Measurements from ENCODE around the gene RAB8A. TPM values are rescaled to one million over a fixed set of nuclear protein-coding genes. Genes with fewer than 3 reads are reported as not detected.

The RAB8A gene
- total and polyA plus RNA-seq, 10 donors = 31.5 to 104 (median 81.7) TPM

GRCh38 chr19:16077984-16078758 is 33.5 kb upstream of the RAB8A start:
- TF ChIP-seq POLR2A (IDR thresholded peaks at IDR 0.05) = no peak
- TF ChIP-seq POLR2AphosphoS5 (IDR thresholded peaks at IDR 0.05) = no peak
- no peak for TF ChIP-seq CTCF (IDR thresholded peaks at IDR 0.05 in 8 of 11, conservative IDR thresholded peaks at IDR 0.05 in 3 of 11)
- H3K36me3 ChIP-seq = peaks cover 0 to 39% (median 22%) of the 10 kb centered on the region in 6 donors
- H3K27me3 ChIP-seq (replicated peaks in 1 of 7) = no peaks in the 10 kb centered on the region
- 17 to 32% (median 25%) methylated on average over 16 of the region's 16 CpGs for WGBS, 5 donors
- H3K4me1 ChIP-seq = peaks cover 43 to 92% (median 79%) of the 10 kb centered on the region in 6 donors
- peak overlapping the region; percentile 64 to 92 (median 86) for H3K4me3 ChIP-seq
- H3K27ac ChIP-seq = peak overlapping the region; percentile 95 to 100 (median 98)
- peak; percentile 64 for DNase-seq
- no peaks in the 10 kb centered on the region for H3K9me3 ChIP-seq
- intact Hi-C loops (cut with DNase I; ENCODE audit: low total_unique reads) = no loop called here

DNA sequence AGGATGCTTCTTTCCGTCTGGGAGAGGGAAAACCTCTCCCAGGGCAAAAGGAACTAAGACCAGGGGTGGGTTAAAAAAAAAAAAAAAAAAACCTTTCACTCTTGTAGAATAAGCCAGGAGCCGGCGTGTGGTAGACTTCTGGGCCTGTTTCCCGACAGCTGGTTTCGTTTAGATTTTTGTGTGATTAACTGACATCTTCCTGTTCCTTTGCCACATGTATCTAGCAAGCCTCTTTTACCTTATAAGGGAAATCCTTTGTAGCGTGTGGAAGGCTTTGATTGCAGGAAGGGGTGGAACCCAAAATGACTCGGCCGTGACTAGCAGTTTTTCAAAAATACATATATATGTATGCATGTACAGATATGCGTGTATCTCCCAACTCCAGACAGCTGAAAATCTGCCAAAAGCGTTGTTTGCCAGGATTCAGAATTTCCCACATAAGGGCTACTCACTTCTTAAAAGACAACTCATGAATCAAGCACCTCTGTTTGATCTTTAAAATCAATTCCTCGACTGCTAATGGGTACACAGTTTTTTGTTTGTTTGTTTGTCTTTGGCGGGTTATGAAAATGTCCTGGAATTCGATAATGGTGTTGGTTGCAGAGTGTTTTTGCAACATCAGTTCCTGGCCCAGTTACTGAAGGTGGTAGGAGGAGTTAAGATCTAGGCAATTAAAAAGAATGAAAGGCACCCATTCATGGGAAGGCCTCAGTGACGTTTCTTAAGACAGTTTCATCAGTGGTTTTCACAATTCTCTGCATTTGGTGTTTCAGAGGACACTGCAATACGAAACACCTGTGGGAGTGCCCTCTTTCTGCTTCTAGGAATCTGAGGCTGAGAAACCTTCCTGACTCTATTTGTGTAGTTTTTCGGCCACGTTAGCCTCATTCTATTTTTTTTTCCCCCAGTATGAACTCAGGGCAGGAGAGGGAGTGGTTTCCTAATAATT is 32.7 kb upstream of the RAB8A start:
- H3K36me3 ChIP-seq = peaks cover 0 to 42% (median 31%) of the 10 kb centered on the region in 6 donors
- peak overlapping the region; percentile 64 to 92 (median 86) for H3K4me3 ChIP-seq
- H3K27ac ChIP-seq = peak overlapping the region; percentile 95 to 100 (median 98)
- H3K4me1 ChIP-seq = peaks cover 41 to 92% (median 80%) of the 10 kb centered on the region in 6 donors
- peak; percentile 73 for DNase-seq
- intact Hi-C loops (cut with DNase I; ENCODE audit: low total_unique reads) = no loop called here
- no peaks in the 10 kb centered on the region for H3K9me3 ChIP-seq
- WGBS, 5 donors = 2 to 3% (median 2%) methylated on average over 17 of the region's 17 CpGs
- TF ChIP-seq POLR2A (IDR thresholded peaks at IDR 0.05) (peak in 1 of 3 donors; percentile 76), POLR2AphosphoS5 (IDR thresholded peaks at IDR 0.05) (peak in 1 of 3 donors; percentile 82), CTCF (IDR thresholded peaks at IDR 0.05 in 8 of 11, conservative IDR thresholded peaks at IDR 0.05 in 3 of 11) (no peak)
- no peaks in the 10 kb centered on the region for H3K27me3 ChIP-seq (replicated peaks in 1 of 7)

GRCh38 chr19:16084067-16084685 is 27.5 kb upstream of the RAB8A start:
- intact Hi-C loops (cut with DNase I; ENCODE audit: low total_unique reads) = no loop called here
- WGBS, 5 donors = 80 to 98% (median 86%) methylated on average over 9 to 11 of the region's 11 CpGs

GRCh38 chr19:16085115-16085514 is 26.6 kb upstream of the RAB8A start:
- no peaks in the 10 kb centered on the region for H3K9me3 ChIP-seq
- H3K36me3 ChIP-seq = peaks cover 4 to 100% (median 85%) of the 10 kb centered on the region in 6 donors
- intact Hi-C loops (cut with DNase I; ENCODE audit: low total_unique reads) = no loop called here
- H3K4me3 ChIP-seq = peak overlapping the region in 1 of 8 donors; percentile 22
- WGBS, 5 donors = 45 to 64% (median 50%) methylated on average over 6 of the region's 6 CpGs
- H3K27ac ChIP-seq = peak overlapping the region; percentile 3 to 86 (median 84)
- TF ChIP-seq POLR2A (IDR thresholded peaks at IDR 0.05) (no peak), POLR2AphosphoS5 (IDR thresholded peaks at IDR 0.05) (no peak), CTCF (IDR thresholded peaks at IDR 0.05 in 8 of 11, conservative IDR thresholded peaks at IDR 0.05 in 3 of 11) (no peak)
- no peak for DNase-seq
- no peaks in the 10 kb centered on the region for H3K27me3 ChIP-seq (replicated peaks in 1 of 7)
- H3K4me1 ChIP-seq = peaks cover 54 to 100% (median 92%) of the 10 kb centered on the region in 6 donors

More at GRCh38 chr19:16084067-16084685, 27.5 kb upstream of the RAB8A start:
- H3K4me1 ChIP-seq = peaks cover 62 to 100% (median 97%) of the 10 kb centered on the region in 6 donors
- H3K27ac ChIP-seq = peak overlapping the region in 7 of 8 donors; percentile 11 to 86 (median 84)
- H3K4me3 ChIP-seq = peak overlapping the region in 1 of 8 donors; percentile 22
- TF ChIP-seq POLR2AphosphoS5 (IDR thresholded peaks at IDR 0.05) (peak in 2 of 3 donors; percentile 27 to 47), POLR2A (IDR thresholded peaks at IDR 0.05) (no peak)
- H3K9me3 ChIP-seq = no peaks in the 10 kb centered on the region
- no peak for DNase-seq
- no peaks in the 10 kb centered on the region for H3K27me3 ChIP-seq (replicated peaks in 1 of 7)
- peaks cover 4 to 94% (median 76%) of the 10 kb centered on the region in 6 donors for H3K36me3 ChIP-seq
